ENCODE measurements around the gene MB. TPM values are rescaled to one million over a fixed set of nuclear protein-coding genes. Genes with fewer than 3 reads are reported as not detected.
A peak's percentile ranks its signal among the peaks of the same experiment; 100 is the strongest.

The MB gene
- total and polyA plus RNA-seq, 9 of the 15 experiments (the other 6 are each of a cell fraction or from before 2014, with no cell fraction given), result not detected

- Histone ChIP-seq H4K20me1 (replicated peaks; ENCODE audit: control insufficient read depth, insufficient read depth, low read length) (no peaks in the 10 kb centered on the region), H3K27ac (ENCODE audit: extremely low read depth, low read depth, low read length) (no peak overlapping the region), H3K9me3 (replicated peaks; ENCODE audit: control insufficient read depth, insufficient read depth, low read depth, low read length) (no peaks in the 10 kb centered on the region), H3K4me1 (replicated peaks in 1 of 2; ENCODE audit: control insufficient read depth in 2 of 2, insufficient read depth in 2 of 2, low read length in 2 of 2) (no peaks in the 10 kb centered on the region; a peak in 1 of 5 replicates), H3K27me3 (ENCODE audit: control insufficient read depth in 2 of 2, insufficient read depth in 2 of 2, low read length in 2 of 2) (peaks cover 4 to 22% of the 10 kb centered on the region in 2 experiments; a peak in 4 of 5 replicates), H3K36me3 (ENCODE audit: control insufficient read depth, insufficient read depth, low read length) (no peaks in the 10 kb centered on the region), H3K4me3 (no peak overlapping the region), H2AFZ (ENCODE audit: low read depth, low read length) (no peak overlapping the region), H3K4me2 (ENCODE audit: insufficient read depth, low read length) (no peak overlapping the region), H3K9me1 (ENCODE audit: control insufficient read depth, insufficient read depth, low read length) (no peaks in the 10 kb centered on the region), H3K79me2 (ENCODE audit: control insufficient read depth, insufficient read depth, low read length) (no peaks in the 10 kb centered on the region), H3K9ac (ENCODE audit: insufficient read depth in 1 of 2, low read depth in 2 of 2, low read length in 2 of 2) (no peak overlapping the region)
- peak; percentile 16 to 51 (median 34) for DNase-seq (ENCODE audit: extremely low read depth in 1 of 4, low spot score in 3 of 4)
- POLR2A ChIA-PET, result interaction anchor here (1.2 kb wide), 1 partner anchor 176 kb away, joined by 4 read pairs; no protein-coding TSS in a partner anchor
- ATAC-seq, result peak; percentile 64
- intact Hi-C loops (cut with micrococcal nuclease), result no loop called here
- WGBS (ENCODE audit: insufficient coverage, low coverage, missing lambda C conversion rate), result 0% methylated on average over 5 of the region's 15 CpGs
- CTCF ChIA-PET (ENCODE audit: low intra/inter-chr PET ratio), result no interaction called here
- in situ Hi-C loops (cut with MboI), result no loop called here
- BruUV-seq (replicated peaks), result no TSS peak
- no peak for FAIRE-seq
- TF ChIP-seq, protein P1, sequence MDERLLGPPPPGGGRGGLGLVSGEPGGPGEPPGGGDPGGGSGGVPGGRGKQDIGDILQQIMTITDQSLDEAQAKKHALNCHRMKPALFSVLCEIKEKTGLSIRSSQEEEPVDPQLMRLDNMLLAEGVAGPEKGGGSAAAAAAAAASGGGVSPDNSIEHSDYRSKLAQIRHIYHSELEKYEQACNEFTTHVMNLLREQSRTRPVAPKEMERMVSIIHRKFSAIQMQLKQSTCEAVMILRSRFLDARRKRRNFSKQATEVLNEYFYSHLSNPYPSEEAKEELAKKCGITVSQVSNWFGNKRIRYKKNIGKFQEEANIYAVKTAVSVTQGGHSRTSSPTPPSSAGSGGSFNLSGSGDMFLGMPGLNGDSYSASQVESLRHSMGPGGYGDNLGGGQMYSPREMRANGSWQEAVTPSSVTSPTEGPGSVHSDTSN (CRISPR knock-in tag; IDR thresholded peaks at IDR 0.05; ENCODE audit: low read depth), result no peak
- TF ChIP-seq, protein P1 (tag; conservative IDR thresholded peaks at IDR 0.05; ENCODE audit: low read depth), result peak; percentile 68
- TF ChIP-seq MEIS2 (IDR thresholded peaks at IDR 0.05; ENCODE audit: partially characterized antibody), result peak; percentile 53
- TF ChIP-seq, protein P2, sequence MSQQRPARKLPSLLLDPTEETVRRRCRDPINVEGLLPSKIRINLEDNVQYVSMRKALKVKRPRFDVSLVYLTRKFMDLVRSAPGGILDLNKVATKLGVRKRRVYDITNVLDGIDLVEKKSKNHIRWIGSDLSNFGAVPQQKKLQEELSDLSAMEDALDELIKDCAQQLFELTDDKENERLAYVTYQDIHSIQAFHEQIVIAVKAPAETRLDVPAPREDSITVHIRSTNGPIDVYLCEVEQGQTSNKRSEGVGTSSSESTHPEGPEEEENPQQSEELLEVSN (IDR thresholded peaks at IDR 0.05; ENCODE audit: borderline replicate concordance in 1 of 2, extremely low read depth in 1 of 2, insufficient read depth in 1 of 2, insufficient read length in 1 of 2, low read depth in 1 of 2, low read length in 1 of 2, poor library complexity in 1 of 2, severe bottlenecking in 1 of 2), result peak in 1 of 2 experiments; percentile 42
- TF ChIP-seq ZFX (CRISPR knock-in tag; IDR thresholded peaks at IDR 0.05), result no peak
- TF ChIP-seq TBL1XR1 (IDR thresholded peaks at IDR 0.05; ENCODE audit: low read length in 2 of 2), result no peak
- TF ChIP-seq, protein P3, sequence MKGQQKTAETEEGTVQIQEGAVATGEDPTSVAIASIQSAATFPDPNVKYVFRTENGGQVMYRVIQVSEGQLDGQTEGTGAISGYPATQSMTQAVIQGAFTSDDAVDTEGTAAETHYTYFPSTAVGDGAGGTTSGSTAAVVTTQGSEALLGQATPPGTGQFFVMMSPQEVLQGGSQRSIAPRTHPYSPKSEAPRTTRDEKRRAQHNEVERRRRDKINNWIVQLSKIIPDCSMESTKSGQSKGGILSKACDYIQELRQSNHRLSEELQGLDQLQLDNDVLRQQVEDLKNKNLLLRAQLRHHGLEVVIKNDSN (CRISPR knock-in tag; IDR thresholded peaks at IDR 0.05), result peak; percentile 48
- TF ChIP-seq ZKSCAN3 (CRISPR knock-in tag; IDR thresholded peaks at IDR 0.05), result no peak
- TF ChIP-seq, protein P4, sequence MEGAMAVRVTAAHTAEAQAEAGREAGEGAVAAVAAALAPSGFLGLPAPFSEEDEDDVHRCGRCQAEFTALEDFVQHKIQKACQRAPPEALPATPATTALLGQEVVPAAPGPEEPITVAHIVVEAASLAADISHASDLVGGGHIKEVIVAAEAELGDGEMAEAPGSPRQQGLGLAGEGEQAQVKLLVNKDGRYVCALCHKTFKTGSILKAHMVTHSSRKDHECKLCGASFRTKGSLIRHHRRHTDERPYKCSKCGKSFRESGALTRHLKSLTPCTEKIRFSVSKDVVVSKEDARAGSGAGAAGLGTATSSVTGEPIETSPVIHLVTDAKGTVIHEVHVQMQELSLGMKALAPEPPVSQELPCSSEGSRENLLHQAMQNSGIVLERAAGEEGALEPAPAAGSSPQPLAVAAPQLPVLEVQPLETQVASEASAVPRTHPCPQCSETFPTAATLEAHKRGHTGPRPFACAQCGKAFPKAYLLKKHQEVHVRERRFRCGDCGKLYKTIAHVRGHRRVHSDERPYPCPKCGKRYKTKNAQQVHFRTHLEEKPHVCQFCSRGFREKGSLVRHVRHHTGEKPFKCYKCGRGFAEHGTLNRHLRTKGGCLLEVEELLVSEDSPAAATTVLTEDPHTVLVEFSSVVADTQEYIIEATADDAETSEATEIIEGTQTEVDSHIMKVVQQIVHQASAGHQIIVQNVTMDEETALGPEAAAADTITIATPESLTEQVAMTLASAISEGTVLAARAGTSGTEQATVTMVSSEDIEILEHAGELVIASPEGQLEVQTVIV (CRISPR knock-in tag; IDR thresholded peaks at IDR 0.05; ENCODE audit: borderline replicate concordance), result no peak
- peak; percentile 82 for TF ChIP-seq PKNOX1 (IDR thresholded peaks at IDR 0.05)
- TF ChIP-seq, protein P5, sequence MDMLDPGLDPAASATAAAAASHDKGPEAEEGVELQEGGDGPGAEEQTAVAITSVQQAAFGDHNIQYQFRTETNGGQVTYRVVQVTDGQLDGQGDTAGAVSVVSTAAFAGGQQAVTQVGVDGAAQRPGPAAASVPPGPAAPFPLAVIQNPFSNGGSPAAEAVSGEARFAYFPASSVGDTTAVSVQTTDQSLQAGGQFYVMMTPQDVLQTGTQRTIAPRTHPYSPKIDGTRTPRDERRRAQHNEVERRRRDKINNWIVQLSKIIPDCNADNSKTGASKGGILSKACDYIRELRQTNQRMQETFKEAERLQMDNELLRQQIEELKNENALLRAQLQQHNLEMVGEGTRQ (CRISPR knock-in tag; IDR thresholded peaks at IDR 0.05), result peak; percentile 49
- no peak for TF ChIP-seq HMG20B (CRISPR knock-in tag; IDR thresholded peaks at IDR 0.05)
These were observed 41.9 kb downstream of the MB start for GRCh38 chr22:35575116-35575748.
